Panc1 (cell line): Measurements from ENCODE around the gene ERCC6. TPM values are rescaled to one million over a fixed set of nuclear protein-coding genes. Genes with fewer than 3 reads are reported as not detected.

Experiments
- ATAC-seq: fragments of 200-7000 bp; cut with Tn5 transposase; 2 replicates; pipeline ENCODE4 v1.9.1; 2020; ENCODE audit warnings: mild to moderate bottlenecking, moderate library complexity
- BruUV-seq: library from RNA; stranded (reverse); fragments of 400-500 nt; replicated peaks from 2 replicates; lab custom pipeline; 2021; lab: Mats Ljungman, UMichigan
- CTCF ChIA-PET: fragments of 300-600 bp; sonication (Branson Sonifier 250); formaldehyde crosslinking; loops from one replicate; lab custom pipeline; 2022; ENCODE audit warnings: antibody characterized with exemption; lab: Charles Lee
- POLR2A ChIA-PET: fragments of 300-600 bp; sonication (Branson Sonifier 250); formaldehyde crosslinking; loops from one replicate; lab custom pipeline; 2022; ENCODE audit warnings: antibody characterized with exemption; lab: Charles Lee
- DNase-seq: peaks from one replicate; pipeline ENCODE4 v3.0.0-alpha.2; 2010; ENCODE audit warnings: low read depth, low spot score
- H3K27ac ChIP-seq: 2 replicates; pipeline ENCODE4 v1.5.1; 2011; ENCODE audit warnings: mild to moderate bottlenecking, low read length, inconsistent platforms
- H3K27me3 ChIP-seq: fragments of 200-500 bp; sonication (Bioruptor generic); 2 replicates; pipeline ENCODE4 v1.6.0; 2014; ENCODE audit warnings: low read length, inconsistent platforms; ENCODE audit not compliant: control insufficient read depth, insufficient read depth
- H3K36me3 ChIP-seq: fragments of 200-500 bp; sonication (Bioruptor generic); 2 replicates; pipeline ENCODE4 v1.5.1; 2014; ENCODE audit warnings: inconsistent platforms, mild to moderate bottlenecking, low read length, moderate library complexity; ENCODE audit not compliant: control insufficient read depth, insufficient read depth
- H3K4me1 ChIP-seq: 2 replicates; pipeline ENCODE4 v1.5.1; 2011; ENCODE audit warnings: inconsistent platforms, mild to moderate bottlenecking, low read length, moderate library complexity; ENCODE audit not compliant: control insufficient read depth, insufficient read depth
- H3K4me3 ChIP-seq, 2 experiments: 2 replicates each; pipeline ENCODE4 v1.5.1; 2011 to 2012; ENCODE audit warnings: low read depth in 2 of 2, low read length in 2 of 2, mild to moderate bottlenecking in 2 of 2, inconsistent platforms in 1 of 2, moderate library complexity in 1 of 2
- H3K9me3 ChIP-seq: fragments of 200-500 bp; sonication (Bioruptor generic); 2 replicates; pipeline ENCODE4 v1.5.1; 2014; ENCODE audit warnings: low read depth, mild to moderate bottlenecking, inconsistent platforms, low read length, moderate library complexity; ENCODE audit not compliant: control insufficient read depth, insufficient read depth
- CTCF ChIP-seq: fragments of 450-650 bp; IDR thresholded peaks from 2 replicates; pipeline ENCODE4 v1.5.1; 2017; ENCODE audit warnings: mild to moderate bottlenecking
- POLR2AphosphoS5 ChIP-seq: IDR thresholded peaks from 2 replicates; pipeline ENCODE4 v1.6.1; 2012; ENCODE audit warnings: mild to moderate bottlenecking, low read depth, low read length, moderate library complexity
- REST ChIP-seq, 2 experiments: IDR thresholded peaks; 2 replicates each; pipeline ENCODE4 v1.6.1; 2011 to 2012; ENCODE audit warnings: low read depth in 2 of 2, control low read depth in 1 of 2, low read length in 1 of 2, mild to moderate bottlenecking in 1 of 2, moderate library complexity in 1 of 2; ENCODE audit not compliant: insufficient read depth in 1 of 2
- SIN3A ChIP-seq: IDR thresholded peaks from 2 replicates; pipeline ENCODE4 v1.6.1; 2012; ENCODE audit warnings: low read depth, mild to moderate bottlenecking, low read length, moderate library complexity, borderline replicate concordance; ENCODE audit not compliant: insufficient read depth
- TCF7L2 ChIP-seq: IDR thresholded peaks from 2 replicates; pipeline ENCODE4 v1.6.1; 2011; ENCODE audit warnings: mild to moderate bottlenecking, low read depth, low read length, inconsistent platforms
- in situ Hi-C: cut with HindIII; loops from 2 replicates; pipeline ENCODE4 v1.10.0; 2016; ENCODE audit warnings: low sequenced_read_pairs, low pct_unique_long_range_greater_than_20kb
- intact Hi-C: fragments of 100-400 bp; cut with micrococcal nuclease; formaldehyde crosslinking; loops from one replicate; pipeline ENCODE4 v1.10.0; 2022; ENCODE audit not compliant: unreplicated experiment
- total RNA-seq: library from RNA; stranded (reverse); gene quantifications from one replicate; pipeline ENCODE4 v1.2.1, GENCODE V29; 2021; ENCODE audit not compliant: unreplicated experiment

ERCC6 gene
- total RNA-seq, 1 experiment from 2014 or later: 19.1 TPM

- Histone ChIP-seq H3K4me1 (no peaks in the 10 kb centered on the region), H3K27ac (no peak overlapping the region), H3K9me3 (no peaks in the 10 kb centered on the region), H3K4me3 (no peak overlapping the region), H3K27me3 (no peaks in the 10 kb centered on the region), H3K36me3 (no peaks in the 10 kb centered on the region)
- DNase-seq: no peak
- TF ChIP-seq SIN3A: no peak
- TF ChIP-seq POLR2AphosphoS5: no peak
- no peak for TF ChIP-seq CTCF
- TF ChIP-seq REST (IDR thresholded peaks at IDR 0.05; ENCODE audit: insufficient read depth in 1 of 2, low read depth in 2 of 2, low read length in 1 of 2): no peak
- no peak for TF ChIP-seq TCF7L2
- in situ Hi-C loops: no loop called here
- ATAC-seq: no peak
- CTCF ChIA-PET: no interaction called here
- no TSS peak for BruUV-seq
- POLR2A ChIA-PET: interaction anchor here (0.7 kb wide), 1 partner anchor 171 kb away, joined by 3 read pairs; no protein-coding TSS in a partner anchor
- intact Hi-C loops: no loop called here
Observed at GRCh38 chr10:49502358-49502757, 36.6 kb downstream of the ERCC6 start.

GRCh38 chr10:49500412-49500811 lies 38.5 kb downstream of the ERCC6 start:
- BruUV-seq: no TSS peak
- ATAC-seq (no peak), DNase-seq (no peak)
- no peaks in the 10 kb centered on the region for H3K4me1 ChIP-seq
- in situ Hi-C loops (no loop called here), intact Hi-C loops (no loop called here)
- TF ChIP-seq CTCF (no peak), POLR2AphosphoS5 (no peak), TCF7L2 (no peak), REST (IDR thresholded peaks at IDR 0.05; ENCODE audit: insufficient read depth in 1 of 2, low read depth in 2 of 2, low read length in 1 of 2) (no peak), SIN3A (no peak)
- no peaks in the 10 kb centered on the region for H3K9me3 ChIP-seq
- no peak overlapping the region for H3K27ac ChIP-seq
- ChIA-PET CTCF (no interaction called here), POLR2A (no interaction called here)
- H3K27me3 ChIP-seq: no peaks in the 10 kb centered on the region
- no peaks in the 10 kb centered on the region for H3K36me3 ChIP-seq
- H3K4me3 ChIP-seq: no peak overlapping the region
